HEK293 (cell line): ENCODE measurements around the gene BOD1L2.

Experiments
- ZBTB1 ChIP-seq: fragments of 450-650 bp; formaldehyde crosslinking; IDR thresholded peaks from 2 replicates; pipeline ENCODE4 v1.5.1; 2016; ENCODE audit warnings: missing biosample characterization, missing genetic modification characterization
- ZBTB7A ChIP-seq: fragments of 450-650 bp; formaldehyde crosslinking; IDR thresholded peaks from 2 replicates; pipeline ENCODE4 v1.5.1; 2016; ENCODE audit warnings: low read depth, missing biosample characterization, missing genetic modification characterization

- no peak for TF ChIP-seq ZBTB7A (tag by site-specific recombination)
- TF ChIP-seq ZBTB1: no peak
Observed at GRCh38 chr18:57110290-57110689, 36.6 kb upstream of the BOD1L2 start.
